GM12891 (cell line): ENCODE data around the gene MYH15.

Source experiments
- POLR2A ChIP-seq: IDR thresholded peaks from 2 replicates; pipeline ENCODE4 v1.6.1; 2011; ENCODE audit warnings: low read depth, low read length, control low read depth
- POLR2AphosphoS5 ChIP-seq: IDR thresholded peaks from 2 replicates; pipeline ENCODE4 v1.6.1; 2011; ENCODE audit warnings: low read depth, low read length, control low read depth
- POU2F2 ChIP-seq: IDR thresholded peaks from 2 replicates; pipeline ENCODE4 v1.6.1; 2011; ENCODE audit warnings: low read depth, mild to moderate bottlenecking, control low read depth, low read length, moderate library complexity
- TAF1 ChIP-seq: IDR thresholded peaks from 2 replicates; pipeline ENCODE4 v1.6.1; 2011; ENCODE audit warnings: low read depth, low read length, control low read depth

GRCh38 chr3:108409800-108410178 is 100.6 kb downstream of the MYH15 start:
- TF ChIP-seq POLR2AphosphoS5 (no peak), TAF1 (no peak), POLR2A (no peak), POU2F2 (no peak)
